Hematopoietic multipotent progenitor cell (in vitro differentiated cells): ENCODE results near the gene GMPR2. TPM values are rescaled to one million over a fixed set of nuclear protein-coding genes. Genes with fewer than 3 reads are reported as not detected.
"Not testable (repeated sequence)": the region's sequence is repeated elsewhere in the genome, so short reads cannot be mapped to it uniquely, and the experiment has no call there.

ENCODE experiments used
- DNase-seq, 3 donors: peaks; one replicate each; pipeline ENCODE4 v3.0.0-alpha.2; 2011 to 2015; ENCODE audit warnings: low read depth in 2 of 3, low spot score in 2 of 3
- total RNA-seq: library from RNA; depleted of rRNA; stranded (reverse); fragments of >200 nt; gene quantifications from one replicate; pipeline ENCODE4 v1.2.3, GENCODE V29; 2012

The GMPR2 gene
- total RNA-seq, 1 donor, result 78.9 TPM

- no peak for DNase-seq
Measured at GRCh38 chr14:24226473-24226872, 6.3 kb upstream of the GMPR2 start.

GRCh38 chr14:24228902-24229301, 3.8 kb upstream of the GMPR2 start:
- no peak for DNase-seq

GRCh38 chr14:24231263-24232120, 1.2 kb upstream of the GMPR2 start:
- DNase-seq, result peak in 1 of 3 donors; percentile 18

- DNase-seq, result peak; percentile 80 to 94 (median 89)
Measured at GRCh38 chr14:24232121-24232644, 546 bp upstream of the GMPR2 start, which contains the start of gene NEDD8. Gene NEDD8, minus strand, starts transcription at chr14:24232367. Its CDS starts 100 bp downstream, at chr14:24232267.

- DNase-seq, result no peak
Measured at GRCh38 chr14:24233538-24233866, 773 bp downstream of the GMPR2 start.

GRCh38 chr14:24234095-24235005, 1.6 kb downstream of the GMPR2 start:
- no peak for DNase-seq

GRCh38 chr14:24235804-24236688, 3.3 kb downstream of the GMPR2 start:
- no peak for DNase-seq

GRCh38 chr14:24236689-24237462, 4.1 kb downstream of the GMPR2 start:
- no peak for DNase-seq

GRCh38 chr14:24237463-24237955, 4.8 kb downstream of the GMPR2 start:
- DNase-seq, result no peak

- no peak for DNase-seq
Measured at GRCh38 chr14:24238123-24238522, 5.4 kb downstream of the GMPR2 start.

GRCh38 chr14:24238527-24239037, 5.9 kb downstream of the GMPR2 start:
- DNase-seq, result no peak

GRCh38 chr14:24240110-24240918, 7.6 kb downstream of the GMPR2 start:
- no peak for DNase-seq

- peak in 2 of 3 donors; percentile 94 for DNase-seq
Measured at GRCh38 chr14:24241829-24242443, 9.2 kb downstream of the GMPR2 start.

GRCh38 chr14:24243336-24243836, 10.7 kb downstream of the GMPR2 start:
- peak in 2 of 3 donors; percentile 65 to 70 for DNase-seq

- DNase-seq, result not testable (repeated sequence)
Measured at GRCh38 chr14:24245350-24245749, 12.6 kb downstream of the GMPR2 start.

GRCh38 chr14:24246765-24247212, 14.1 kb downstream of the GMPR2 start:
- DNase-seq, result peak in 2 of 3 donors; percentile 16 to 36

GRCh38 chr14:24247422-24247821, 14.7 kb downstream of the GMPR2 start:
- DNase-seq, result no peak
